WTC11 (cell line): ENCODE measurements around the gene HSPA4. TPM values are rescaled to one million over a fixed set of nuclear protein-coding genes. Genes with fewer than 3 reads are reported as not detected.

Experiments used
- ATAC-seq: fragments of 200-7000 bp; cut with Tn5 transposase; 2 replicates; pipeline ENCODE4 v1.10.0; 2021; ENCODE audit warnings: mild to moderate bottlenecking, moderate library complexity
- CTCF ChIA-PET: fragments of 300-600 bp; sonication (Branson Sonifier 250); formaldehyde crosslinking; loops from one replicate; lab custom pipeline; 2021; ENCODE audit warnings: antibody characterized with exemption; lab: Charles Lee
- POLR2A ChIA-PET: fragments of 350-600 bp; sonication (Branson Sonifier 250); formaldehyde crosslinking; loops from one replicate; lab custom pipeline; 2021; ENCODE audit warnings: antibody characterized with exemption; lab: Charles Lee
- DNase-seq: peaks from one replicate; pipeline ENCODE4 v3.0.0; 2021; ENCODE audit warnings: low spot score
- H3K27ac Mint-ChIP-seq: 2 replicates; pipeline ENCODE4 v1.8.0; 2021; ENCODE audit warnings: mixed read lengths
- H3K27me3 Mint-ChIP-seq: 2 replicates; pipeline ENCODE4 v1.8.0; 2021; ENCODE audit warnings: low read depth, mild to moderate bottlenecking, moderate library complexity, mixed read lengths
- H3K36me3 Mint-ChIP-seq: 2 replicates; pipeline ENCODE4 v1.8.0; 2021; ENCODE audit warnings: mixed read lengths
- H3K4me1 Mint-ChIP-seq: 2 replicates; pipeline ENCODE4 v1.8.0; 2022; ENCODE audit warnings: mixed read lengths
- H3K4me3 Mint-ChIP-seq: 2 replicates; pipeline ENCODE4 v1.8.0; 2021; ENCODE audit warnings: mild to moderate bottlenecking, moderate library complexity, mixed read lengths
- H3K9me3 Mint-ChIP-seq: 2 replicates; pipeline ENCODE4 v1.8.0; 2021; ENCODE audit warnings: mixed read lengths
- AR ChIP-seq: fragments of 250-450 bp; sonication (Bioruptor Pico); IDR thresholded peaks from 2 replicates; pipeline ENCODE4 v1.9.0; 2021; ENCODE audit warnings: mild to moderate bottlenecking
- ATF3 ChIP-seq: sonication (generic); formaldehyde crosslinking; conservative IDR thresholded peaks from 2 replicates; pipeline ENCODE4 v1.8.1; 2022; ENCODE audit warnings: mild to moderate bottlenecking, missing genetic modification reagents
- ATF6 ChIP-seq: sonication (generic); formaldehyde crosslinking; IDR thresholded peaks from 2 replicates; pipeline ENCODE4 v1.8.1; 2023; ENCODE audit warnings: mild to moderate bottlenecking, missing genetic modification reagents
- CDX4 ChIP-seq: fragments of 250-450 bp; sonication (Bioruptor Pico); IDR thresholded peaks from 2 replicates; pipeline ENCODE4 v1.9.0; 2021; ENCODE audit warnings: moderate library complexity, mild to moderate bottlenecking, inconsistent platforms, borderline replicate concordance
- CREB1 ChIP-seq: sonication (generic); formaldehyde crosslinking; IDR thresholded peaks from 2 replicates; pipeline ENCODE4 v1.8.0; 2023; ENCODE audit warnings: mild to moderate bottlenecking, missing genetic modification reagents
- EMX1 ChIP-seq: fragments of 250-450 bp; sonication (Bioruptor Pico); IDR thresholded peaks from 2 replicates; pipeline ENCODE4 v1.8.0; 2021; ENCODE audit warnings: mild to moderate bottlenecking
- ESRRA ChIP-seq: sonication (generic); formaldehyde crosslinking; IDR thresholded peaks from 2 replicates; pipeline ENCODE4 v1.8.1; 2022; ENCODE audit warnings: mild to moderate bottlenecking, missing genetic modification reagents, borderline replicate concordance
- ETV6 ChIP-seq: sonication (generic); formaldehyde crosslinking; IDR thresholded peaks from 2 replicates; pipeline ENCODE4 v1.8.1; 2022; ENCODE audit warnings: mild to moderate bottlenecking, missing genetic modification reagents
- GABPB1 ChIP-seq: sonication (generic); formaldehyde crosslinking; IDR thresholded peaks from 2 replicates; pipeline ENCODE4 v1.8.1; 2023; ENCODE audit warnings: mild to moderate bottlenecking, missing genetic modification reagents
- HMGXB4 ChIP-seq: sonication (generic); formaldehyde crosslinking; IDR thresholded peaks from 2 replicates; pipeline ENCODE4 v1.8.1; 2023; ENCODE audit warnings: mild to moderate bottlenecking, moderate library complexity, missing genetic modification reagents
- JAZF1 ChIP-seq: fragments of 250-450 bp; sonication (Bioruptor Pico); IDR thresholded peaks from 2 replicates; pipeline ENCODE4 v1.9.0; 2021; ENCODE audit warnings: moderate library complexity, mild to moderate bottlenecking, inconsistent platforms
- KAT7 ChIP-seq: sonication (generic); formaldehyde crosslinking; IDR thresholded peaks from 2 replicates; pipeline ENCODE4 v1.8.1; 2023; ENCODE audit warnings: missing genetic modification reagents, mild to moderate bottlenecking, borderline replicate concordance
- MAX ChIP-seq: sonication (generic); formaldehyde crosslinking; IDR thresholded peaks from 2 replicates; pipeline ENCODE4 v1.8.0; 2022; ENCODE audit warnings: mild to moderate bottlenecking, missing genetic modification reagents
- MXD4 ChIP-seq: fragments of 250-450 bp; sonication (Bioruptor Pico); IDR thresholded peaks from 2 replicates; pipeline ENCODE4 v1.8.0; 2021; ENCODE audit warnings: mild to moderate bottlenecking, moderate library complexity, borderline replicate concordance
- MYBL2 ChIP-seq: sonication (generic); formaldehyde crosslinking; IDR thresholded peaks from 2 replicates; pipeline ENCODE4 v1.8.1; 2023; ENCODE audit warnings: mild to moderate bottlenecking, moderate library complexity, missing genetic modification reagents
- SMAD4 ChIP-seq: sonication (generic); formaldehyde crosslinking; IDR thresholded peaks from 2 replicates; pipeline ENCODE4 v1.8.0; 2022; ENCODE audit warnings: mild to moderate bottlenecking, missing genetic modification reagents
- SP1 ChIP-seq: sonication (generic); formaldehyde crosslinking; conservative IDR thresholded peaks from 2 replicates; pipeline ENCODE4 v1.8.1; 2022; ENCODE audit warnings: missing genetic modification reagents
- TEAD1 ChIP-seq: sonication (generic); formaldehyde crosslinking; IDR thresholded peaks from 2 replicates; pipeline ENCODE4 v1.8.0; 2022; ENCODE audit warnings: mild to moderate bottlenecking, missing genetic modification reagents
- ZNF138 ChIP-seq: sonication (generic); formaldehyde crosslinking; conservative IDR thresholded peaks from 2 replicates; pipeline ENCODE4 v1.8.1; 2022; ENCODE audit warnings: mild to moderate bottlenecking, moderate library complexity, missing genetic modification reagents
- ZNF232 ChIP-seq: sonication (generic); formaldehyde crosslinking; IDR thresholded peaks from 2 replicates; pipeline ENCODE4 v1.8.0; 2022; ENCODE audit warnings: mild to moderate bottlenecking, missing genetic modification reagents
- ZNF281 ChIP-seq: sonication (generic); formaldehyde crosslinking; IDR thresholded peaks from 2 replicates; pipeline ENCODE4 v1.8.0; 2023; ENCODE audit warnings: mild to moderate bottlenecking, missing genetic modification reagents
- ZNF425 ChIP-seq: fragments of 250-450 bp; sonication (Bioruptor Pico); conservative IDR thresholded peaks from 2 replicates; pipeline ENCODE4 v1.9.0; 2021; ENCODE audit warnings: mild to moderate bottlenecking
- total RNA-seq: library from RNA; stranded (reverse); gene quantifications from 3 replicates; pipeline ENCODE4 v1.2.3, GENCODE V29; 2021

HSPA4 gene
- total RNA-seq, 1 experiment from 2014 or later: 363 TPM

GRCh38 chr5:133025804-133026663 lies 25.8 kb upstream of the HSPA4 start, which contains the start of gene ZCCHC10 (continued):
- TF ChIP-seq TEAD1 (CRISPR knock-in tag) (0 out of 2 replicates have a peak, but pooled peaks have one; percentile 50), MAX (peak; percentile 56; the same call in 1 of the 2 replicates), ZNF232 (no peak), JAZF1 (CRISPR knock-in tag) (no peak), HMGXB4 (0 out of 2 replicates have a peak, but pooled peaks have one; percentile 34), CDX4 (CRISPR knock-in tag) (no peak), GABPB1 (0 out of 2 replicates have a peak, but pooled peaks have one; percentile 31), ESRRA (0 out of 2 replicates have a peak, but pooled peaks have one; percentile 38), ZNF138 (CRISPR knock-in tag) (no peak), ATF3 (no peak), SP1 (CRISPR knock-in tag) (peak; percentile 70), ETV6 (CRISPR knock-in tag) (peak; percentile 48; the same call in 1 of the 2 replicates)

- ChIA-PET POLR2A (interaction anchor here (1.0 kb wide), 1 partner anchor 63 kb away, joined by 3 read pairs; no protein-coding TSS in a partner anchor), CTCF (no interaction called here)
- peaks cover 4% of the 10 kb centered on the region for H3K36me3 Mint-ChIP-seq
- DNase-seq (no peak), ATAC-seq (no peak)
- H3K27ac Mint-ChIP-seq: no peak overlapping the region
- no peaks in the 10 kb centered on the region for H3K9me3 Mint-ChIP-seq
- H3K4me1 Mint-ChIP-seq: peaks cover 12% of the 10 kb centered on the region
- H3K4me3 Mint-ChIP-seq: peak overlapping the region; percentile 78
- no peaks in the 10 kb centered on the region for H3K27me3 Mint-ChIP-seq
- TF ChIP-seq SP1 (CRISPR knock-in tag) (no peak), MXD4 (CRISPR knock-in tag) (no peak), MYBL2 (no peak), KAT7 (no peak), ZNF425 (no peak), SMAD4 (CRISPR knock-in tag) (no peak), ATF6 (CRISPR knock-in tag) (no peak), EMX1 (CRISPR knock-in tag) (no peak), MAX (no peak), ZNF281 (CRISPR knock-in tag) (no peak), ZNF232 (no peak), CREB1 (CRISPR knock-in tag) (no peak), AR (no peak)
These were observed 25.1 kb upstream of the HSPA4 start for GRCh38 chr5:133026664-133027153.
